HEK293T (cell line): ENCODE data around the gene TBL1X.

Source experiments
- BHLHE40 ChIP-seq: fragments of 450-650 bp; IDR thresholded peaks from 2 replicates; pipeline ENCODE4 v1.6.1; 2016; ENCODE audit warnings: mild to moderate bottlenecking, moderate library complexity, borderline replicate concordance
- CTBP1 ChIP-seq: fragments of 450-650 bp; IDR thresholded peaks from 2 replicates; pipeline ENCODE4 v1.6.1; 2016; ENCODE audit warnings: borderline replicate concordance
- FOXA1 ChIP-seq: fragments of 450-650 bp; IDR thresholded peaks from 2 replicates; pipeline ENCODE4 v1.6.1; 2016; ENCODE audit warnings: mild to moderate bottlenecking
- FOXM1 ChIP-seq: fragments of 450-650 bp; IDR thresholded peaks from 2 replicates; pipeline ENCODE4 v1.6.1; 2017; ENCODE audit warnings: mild to moderate bottlenecking, borderline replicate concordance
- HDGF ChIP-seq: fragments of 450-650 bp; IDR thresholded peaks from 2 replicates; pipeline ENCODE4 v1.6.1; 2017; ENCODE audit warnings: antibody characterized with exemption, borderline replicate concordance
- NFRKB ChIP-seq: fragments of 450-650 bp; IDR thresholded peaks from 2 replicates; pipeline ENCODE4 v1.6.1; 2016; ENCODE audit warnings: mild to moderate bottlenecking, moderate library complexity
- SP1 ChIP-seq: fragments of 450-650 bp; IDR thresholded peaks from 2 replicates; pipeline ENCODE4 v1.6.1; 2017
- SUZ12 ChIP-seq: fragments of 450-650 bp; IDR thresholded peaks from 2 replicates; pipeline ENCODE4 v1.6.1; 2016; ENCODE audit warnings: mild to moderate bottlenecking
- TARDBP ChIP-seq: fragments of 450-650 bp; IDR thresholded peaks from 2 replicates; pipeline ENCODE4 v1.6.1; 2016
- ZNF384 ChIP-seq: fragments of 450-650 bp; IDR thresholded peaks from 2 replicates; pipeline ENCODE4 v1.6.1; 2016

DNA sequence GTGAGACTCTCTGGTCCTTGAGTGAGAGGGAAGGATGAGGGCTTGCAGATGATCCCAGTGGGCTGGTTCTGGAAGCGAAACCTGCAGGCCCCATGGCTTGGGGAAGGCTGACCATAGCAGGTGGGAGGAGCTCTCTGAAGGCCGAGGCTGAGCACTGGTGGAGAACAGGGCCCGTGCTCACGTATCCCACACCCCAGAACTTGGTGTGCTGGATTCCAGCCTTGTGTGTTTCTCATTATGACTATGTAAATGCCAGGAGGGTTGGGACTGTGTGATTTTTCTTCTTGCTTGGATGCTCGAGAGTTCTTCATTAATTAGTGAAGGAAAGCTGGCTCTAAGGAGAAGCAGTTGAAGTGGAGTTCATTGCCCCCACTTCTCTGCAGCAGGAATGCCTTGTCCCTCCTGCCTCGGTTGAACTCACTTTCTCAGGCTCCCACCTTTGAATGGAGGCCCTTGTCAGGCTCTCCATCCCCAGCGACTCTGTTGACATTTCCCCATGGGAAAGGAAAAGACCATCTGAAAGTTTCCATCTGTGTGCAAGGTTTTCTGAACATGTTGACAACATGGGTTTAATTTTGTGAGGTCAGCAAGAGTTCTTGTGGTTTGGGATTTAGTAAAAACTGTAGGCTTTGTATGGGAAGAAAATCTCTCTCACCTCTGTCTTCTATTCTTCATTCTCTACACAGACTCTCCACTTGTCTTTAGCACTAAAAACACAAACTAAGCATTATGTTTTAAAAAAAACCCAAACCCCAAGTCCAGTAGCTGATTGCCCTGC, 57.7 kb downstream of the TBL1X start:
- no peak for TF ChIP-seq ZNF384
- no peak for TF ChIP-seq SP1
- no peak for TF ChIP-seq FOXA1
- no peak for TF ChIP-seq NFRKB
- TF ChIP-seq FOXM1 = no peak
- TF ChIP-seq HDGF = no peak
- TF ChIP-seq CTBP1 = no peak
- no peak for TF ChIP-seq SUZ12
- TF ChIP-seq TARDBP = no peak
- TF ChIP-seq BHLHE40 = no peak
